HG03460 (cell line): ENCODE data around the gene KDM5A.
"Not testable (repeated sequence)": the region's sequence is repeated elsewhere in the genome, so short reads cannot be mapped to it uniquely, and the experiment has no call there.

Experiments used
- ATAC-seq: cut with Tn5 transposase; IDR thresholded peaks from one replicate; pipeline ENCODE4 v1.9.1; 2021; ENCODE audit not compliant: unreplicated experiment

Gene KDM5A

GRCh38 chr12:334125-334524, 55.0 kb downstream of the KDM5A start:
- ATAC-seq: no peak

- no peak for ATAC-seq
Measured at GRCh38 chr12:332581-333205, 56.4 kb downstream of the KDM5A start.

- ATAC-seq: no peak
Measured at GRCh38 chr12:331287-331686, 57.8 kb downstream of the KDM5A start.

DNA sequence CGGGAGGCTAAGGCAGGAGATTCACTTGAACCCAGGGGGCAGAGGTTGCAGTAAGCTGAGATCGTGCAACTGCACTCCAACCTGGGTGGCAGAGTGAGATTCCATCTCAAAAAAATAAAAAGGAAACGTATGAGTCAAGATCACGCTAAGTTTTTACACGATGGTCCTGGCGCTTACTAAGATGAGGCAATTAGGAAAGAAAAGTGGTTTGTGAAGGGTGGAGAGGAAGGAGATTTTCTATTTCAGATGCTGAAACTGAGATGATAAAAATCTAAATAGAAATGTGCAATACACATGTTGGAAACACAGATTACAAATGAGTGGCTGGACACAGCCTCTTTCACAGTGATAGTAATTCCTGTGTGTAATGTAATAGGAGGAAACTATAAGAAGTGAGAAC, 63.2 kb downstream of the KDM5A start:
- no peak for ATAC-seq

- ATAC-seq: no peak
Measured at GRCh38 chr12:323507-323906, 65.6 kb downstream of the KDM5A start.

DNA sequence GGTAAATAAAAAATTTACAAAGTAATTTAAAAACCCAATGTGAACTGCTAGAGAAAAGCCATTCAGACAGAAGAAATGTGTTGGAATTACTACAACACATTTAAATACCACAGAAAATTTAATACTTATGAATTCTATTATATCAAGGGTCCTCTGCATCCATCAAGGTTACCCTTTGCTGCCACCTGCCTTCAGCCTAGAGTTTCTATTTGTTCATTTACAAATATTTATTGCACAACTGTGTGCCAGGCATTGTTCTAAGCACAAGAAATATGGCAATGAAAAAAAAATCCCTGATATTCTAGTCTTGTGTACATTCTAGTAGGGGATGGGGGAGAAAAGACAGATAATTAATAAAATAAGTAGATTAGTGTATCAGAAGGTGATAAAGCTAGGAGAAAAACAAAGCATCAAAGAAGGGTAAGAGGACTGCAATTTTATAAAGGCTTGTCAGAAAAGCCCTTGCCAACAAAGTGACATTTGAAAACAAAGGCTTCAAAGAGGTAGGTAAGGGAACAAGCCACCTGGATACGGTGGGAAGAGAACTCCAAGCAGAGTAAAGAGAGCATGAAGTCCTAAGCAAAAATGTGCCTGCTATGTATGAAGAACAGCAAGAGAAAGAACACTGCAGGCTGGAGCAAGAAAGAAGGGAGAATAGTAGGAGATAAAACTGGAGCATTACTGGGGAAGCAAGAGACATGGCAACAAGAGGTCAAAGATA, 67.4 kb downstream of the KDM5A start:
- no peak for ATAC-seq

- ATAC-seq: no peak
Measured at GRCh38 chr12:318759-319515, 70.2 kb downstream of the KDM5A start.

- no peak for ATAC-seq
Measured at GRCh38 chr12:308511-308910, 80.6 kb downstream of the KDM5A start.

DNA sequence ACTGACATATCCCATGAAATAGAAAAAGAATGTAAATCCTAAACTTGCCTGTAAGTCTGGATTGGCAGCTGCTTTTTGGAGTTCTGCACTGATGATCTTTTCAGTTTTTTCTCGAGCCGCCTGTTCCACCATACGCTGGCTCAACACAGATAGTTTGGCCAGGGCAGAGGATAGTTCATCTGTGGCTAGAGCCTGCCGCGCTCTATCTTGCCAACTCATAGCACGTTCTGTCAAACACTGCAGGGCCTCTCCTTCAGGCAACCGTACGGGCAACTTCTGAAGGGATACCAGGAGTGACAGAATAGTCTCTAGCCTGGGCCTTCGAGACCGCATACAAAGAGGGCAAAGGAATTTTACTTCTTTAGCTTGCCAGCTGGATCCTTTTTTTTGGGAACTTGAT, 81.7 kb downstream of the KDM5A start:
- no peak for ATAC-seq

DNA sequence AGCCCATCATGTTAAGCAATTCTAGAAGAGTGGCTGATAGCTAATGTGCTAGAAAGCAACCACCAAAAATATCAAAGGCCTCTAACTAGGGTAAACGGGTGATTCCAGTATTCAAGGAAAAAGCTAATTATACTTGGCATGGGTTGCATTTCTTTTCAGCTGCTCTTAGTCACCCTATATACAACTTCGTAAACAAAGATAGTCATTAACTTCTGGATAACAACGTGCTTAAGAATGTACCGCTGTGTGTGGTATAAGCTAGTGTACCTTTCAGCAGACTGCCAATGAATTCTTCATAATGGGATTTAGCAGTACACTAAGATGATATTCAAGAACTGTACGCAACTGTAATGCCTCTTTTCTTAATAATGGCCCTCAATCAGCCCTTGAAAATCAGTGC, 84.3 kb downstream of the KDM5A start:
- ATAC-seq: no peak

DNA sequence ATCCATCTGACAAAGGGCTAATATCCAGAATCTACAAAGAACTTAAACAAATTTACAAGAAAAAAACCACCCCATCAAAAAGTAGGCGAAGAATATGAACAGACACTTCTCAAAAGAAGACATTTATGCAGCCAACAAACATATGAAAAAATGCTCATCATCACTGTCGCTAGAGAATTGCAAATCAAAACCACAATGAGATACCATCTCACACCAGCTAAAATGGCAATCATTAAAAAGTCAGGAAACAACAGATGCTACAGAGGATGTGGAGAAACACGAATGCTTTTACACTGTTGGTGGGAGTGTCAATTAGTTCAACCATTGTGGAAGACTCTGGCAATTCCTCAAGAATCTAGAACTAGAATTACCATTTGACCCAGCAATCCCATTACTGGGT, 86.4 kb downstream of the KDM5A start:
- not testable (repeated sequence) for ATAC-seq

DNA sequence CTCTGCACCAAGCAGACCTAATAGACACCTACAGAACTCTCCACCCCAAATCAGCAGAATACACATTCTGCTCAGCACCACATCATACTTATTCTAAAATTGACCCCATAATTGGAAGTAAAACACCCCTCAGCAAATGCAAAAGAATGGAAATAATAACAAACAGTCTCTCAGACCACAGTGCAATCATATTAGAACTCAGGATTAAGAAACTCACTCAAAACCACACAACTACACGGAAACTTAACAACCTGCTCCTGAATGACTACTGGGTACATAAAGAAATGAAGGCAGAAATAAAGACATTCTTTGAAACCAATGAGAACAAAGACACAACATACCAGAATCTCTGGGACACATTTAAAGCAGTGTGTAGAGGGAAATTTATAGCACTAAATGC, 89.0 kb downstream of the KDM5A start:
- ATAC-seq: not testable (repeated sequence)

DNA sequence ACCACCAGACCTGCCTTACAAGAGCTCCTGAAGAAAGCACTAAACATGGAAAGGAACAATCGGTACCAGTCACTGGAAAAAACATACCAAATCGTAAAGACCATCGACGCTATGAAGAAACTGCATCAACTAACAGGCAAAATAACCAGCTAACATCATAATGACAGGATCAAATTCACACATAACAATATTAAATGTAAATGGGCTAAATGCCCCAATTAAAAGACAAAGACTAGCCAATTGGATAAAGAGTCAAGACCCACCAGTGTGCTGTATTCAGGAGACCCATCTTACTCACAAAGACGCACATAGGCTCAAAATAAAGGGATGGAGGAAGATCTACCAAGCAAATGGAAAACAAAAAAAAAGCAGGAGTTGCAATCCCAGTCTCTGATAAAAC, 89.6 kb downstream of the KDM5A start:
- not testable (repeated sequence) for ATAC-seq

DNA sequence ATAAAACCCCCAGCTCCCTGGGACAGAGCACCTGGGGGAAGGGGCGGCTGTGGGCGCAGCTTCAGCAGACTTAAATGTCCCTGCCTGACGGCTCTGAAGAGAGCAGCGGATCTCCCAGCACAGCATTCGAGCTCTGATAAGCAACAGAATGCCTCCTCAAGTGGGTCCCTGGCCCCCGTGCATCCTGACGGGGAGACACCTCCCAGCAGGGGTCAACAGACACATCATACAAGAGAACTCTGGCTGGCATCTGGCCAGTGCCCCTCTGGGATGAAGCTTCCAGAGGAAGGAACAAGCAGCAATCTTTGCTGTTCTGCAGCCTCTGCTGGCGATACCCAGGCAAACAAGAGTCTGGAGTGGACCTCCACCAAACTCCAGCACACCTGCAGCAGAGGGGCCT, 91.1 kb downstream of the KDM5A start:
- ATAC-seq: not testable (repeated sequence)

DNA sequence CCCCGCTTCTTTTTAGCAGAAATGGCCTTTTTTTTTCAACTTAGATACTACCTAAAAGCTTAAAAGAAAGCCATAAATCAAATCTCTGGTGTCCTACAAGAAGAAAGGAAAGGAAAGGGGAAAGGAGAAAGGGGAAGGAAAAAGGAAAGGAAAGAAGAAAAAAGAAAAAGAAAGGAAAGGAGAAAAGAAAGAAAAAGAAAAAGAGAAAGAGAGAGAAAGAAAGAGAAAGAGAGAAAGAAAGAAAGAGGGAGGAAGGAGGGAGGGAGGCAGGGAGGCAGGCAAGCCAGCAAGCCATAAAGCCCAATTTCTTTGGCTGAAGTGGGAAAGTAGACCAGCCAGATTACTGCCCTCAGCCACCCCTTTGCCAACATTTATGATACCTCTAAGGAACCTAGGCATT, 94.0 kb downstream of the KDM5A start:
- ATAC-seq: no peak

DNA sequence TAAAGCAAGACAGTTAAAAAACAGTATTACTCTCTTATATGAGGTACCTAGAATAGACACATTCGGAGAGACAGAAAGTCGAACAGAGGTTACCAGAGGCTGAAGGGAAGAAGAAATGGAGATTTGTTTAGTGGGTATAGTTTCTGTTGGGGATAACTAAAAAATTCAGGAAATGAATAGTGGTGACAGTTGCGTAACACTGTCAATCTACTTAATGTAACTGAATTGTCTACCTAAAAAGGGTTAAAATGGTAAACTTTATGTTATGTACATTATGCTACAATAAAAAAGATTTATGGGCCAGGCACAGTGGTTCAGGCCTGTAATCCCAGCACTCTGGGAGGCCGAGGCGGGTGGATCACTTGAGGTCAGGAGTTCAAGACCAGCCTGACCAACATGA, 95.9 kb downstream of the KDM5A start:
- no peak for ATAC-seq

DNA sequence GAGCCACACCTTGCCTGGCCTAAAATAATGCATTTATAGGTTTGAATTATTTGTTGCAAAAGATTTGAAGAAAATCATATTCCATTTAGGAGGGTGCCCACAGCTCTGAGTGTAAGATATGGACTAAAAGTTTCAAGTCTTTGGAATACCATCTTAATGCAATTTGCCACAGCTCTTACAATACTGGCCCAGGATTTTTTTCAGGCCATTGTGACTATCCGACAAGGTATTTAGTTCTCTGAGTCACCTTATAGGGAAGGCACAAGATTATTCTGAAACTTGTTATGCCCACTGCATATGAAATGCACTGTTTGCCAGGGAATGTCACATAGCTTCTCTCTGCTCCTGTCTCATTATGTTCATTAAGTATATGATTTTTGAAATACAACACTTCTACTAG, 96.9 kb downstream of the KDM5A start:
- ATAC-seq: no peak

DNA sequence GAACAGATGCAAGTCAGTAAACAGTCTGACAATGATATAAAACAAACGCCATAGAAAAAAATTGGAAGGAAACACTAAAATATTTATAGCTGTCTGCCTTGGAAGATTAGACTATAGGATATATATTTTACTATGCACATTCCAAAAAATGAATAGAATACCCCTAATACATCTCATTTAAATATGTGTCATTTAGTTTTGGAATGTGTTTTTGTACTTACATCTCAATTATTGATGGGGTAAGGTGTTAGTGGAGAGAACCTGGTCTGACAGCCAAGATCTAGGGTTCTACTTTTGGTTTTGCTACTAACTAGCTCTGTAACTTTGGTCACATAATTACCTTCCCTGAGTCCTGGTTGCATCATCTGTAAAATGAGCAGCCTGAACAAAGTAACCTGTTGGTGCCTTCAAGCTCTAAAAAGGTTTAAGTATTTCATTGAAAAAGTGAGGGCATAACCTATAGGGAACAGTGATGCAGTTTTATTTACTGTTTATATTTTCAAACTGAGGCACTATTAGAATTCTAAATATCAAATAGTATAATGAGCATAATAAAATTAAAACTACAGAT, 97.9 kb downstream of the KDM5A start:
- ATAC-seq: no peak

DNA sequence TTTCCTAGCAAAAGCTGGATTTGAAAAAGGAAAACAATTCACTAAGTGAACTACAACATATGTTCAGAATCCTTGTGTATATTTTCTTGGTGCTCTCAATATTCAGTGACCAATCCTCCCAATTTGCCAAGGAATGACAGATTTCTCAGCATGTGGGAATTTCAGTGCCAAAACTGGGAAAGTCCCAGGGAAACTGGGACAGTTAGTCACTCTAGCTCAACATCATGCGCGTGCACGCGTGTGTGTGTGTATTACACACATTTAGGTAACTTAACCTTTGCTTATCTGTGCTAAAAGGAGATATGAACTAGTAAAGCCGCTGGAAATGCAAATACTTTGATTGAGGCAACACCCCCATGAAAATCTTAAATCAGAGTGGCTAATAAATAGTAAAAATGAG, 100.4 kb downstream of the KDM5A start:
- ATAC-seq: no peak

DNA sequence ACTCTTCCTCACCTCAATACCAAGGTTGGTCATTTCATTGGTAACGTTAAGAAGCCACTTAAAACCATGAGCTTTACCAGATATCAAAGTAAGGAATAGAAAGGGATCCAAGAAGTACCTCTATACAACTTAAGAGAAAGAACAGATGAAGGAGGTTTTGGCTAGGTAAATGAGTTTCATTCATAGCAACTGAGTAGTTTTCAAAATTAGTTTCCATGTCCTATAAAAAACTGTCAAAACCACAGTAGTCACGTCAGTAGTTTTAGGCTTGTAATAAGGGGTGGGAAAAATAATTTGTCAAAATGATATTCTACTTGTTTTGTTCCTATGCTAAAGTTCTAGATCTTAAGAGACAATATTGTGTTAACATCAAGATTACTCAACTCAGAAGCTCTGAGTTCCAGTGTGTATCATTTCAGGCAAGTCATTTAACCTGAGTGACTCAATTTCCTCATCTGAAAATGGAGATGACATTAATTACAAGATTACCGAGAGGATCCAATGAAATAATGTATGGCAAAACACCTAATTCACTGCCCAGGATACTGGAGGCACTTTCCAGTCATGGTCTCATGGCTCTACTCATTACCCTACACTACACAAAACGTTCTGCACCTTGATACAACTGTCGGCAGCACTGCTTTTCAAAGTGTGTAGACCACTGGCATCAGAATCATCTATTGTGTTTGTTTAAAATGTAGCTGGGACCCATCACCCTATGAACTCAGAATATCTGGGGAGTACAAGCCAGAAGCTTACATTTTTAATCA, 102.4 kb downstream of the KDM5A start:
- no peak for ATAC-seq

DNA sequence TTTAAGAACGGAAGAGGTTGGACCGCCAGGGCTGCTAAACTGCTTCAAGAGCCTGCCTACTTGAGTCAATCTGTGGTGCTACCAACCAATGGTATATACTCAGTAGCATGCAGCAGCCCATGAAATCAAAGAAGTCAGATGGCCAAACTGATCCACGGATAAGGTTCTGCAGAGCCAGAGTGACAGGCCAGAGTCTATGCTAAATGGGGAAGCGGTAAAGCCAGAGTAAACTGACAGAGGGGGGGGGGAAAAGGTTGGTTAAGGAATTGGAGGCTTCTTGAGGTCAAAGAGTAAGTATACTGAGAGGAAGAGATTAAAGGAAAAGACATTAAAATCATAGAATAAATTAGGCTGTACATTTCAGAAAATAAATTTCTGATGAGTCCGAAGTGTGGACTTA, 111.1 kb downstream of the KDM5A start:
- ATAC-seq: no peak
